Colonic mucosa (tissue), 4 donors: ENCODE data around the gene CRIP2. TPM values are rescaled to one million over a fixed set of nuclear protein-coding genes. Genes with fewer than 3 reads are reported as not detected.

Experiments used
- DNase-seq: peaks from one replicate; pipeline ENCODE4 v3.0.0-alpha.2; 2020
- H3K27ac ChIP-seq: fragments of 200-600 bp; one replicate; pipeline ENCODE4 v1.8.0; 2021
- H3K27me3 ChIP-seq: fragments of 200-600 bp; one replicate; pipeline ENCODE4 v1.8.0; 2021
- H3K36me3 ChIP-seq: fragments of 200-600 bp; one replicate; pipeline ENCODE4 v1.8.0; 2021
- H3K4me1 ChIP-seq: fragments of 200-600 bp; one replicate; pipeline ENCODE4 v1.8.0; 2021; ENCODE audit warnings: mild to moderate bottlenecking
- H3K4me3 ChIP-seq: fragments of 200-600 bp; one replicate; pipeline ENCODE4 v1.8.0; 2021
- H3K9ac ChIP-seq, 2 donors: one replicate each; pipeline ENCODE4 v1.7.0; 2013; ENCODE audit warnings: control low read depth in 2 of 2, low read depth in 2 of 2, low read length in 2 of 2
- H3K9me3 ChIP-seq: fragments of 200-600 bp; one replicate; pipeline ENCODE4 v1.8.0; 2021
- intact Hi-C: fragments of 100-400 bp; cut with DNase I; formaldehyde crosslinking; loops from one replicate; pipeline ENCODE4 v1.14.1; 2022
- total RNA-seq, 2 donors: library from RNA; stranded (reverse); fragmentation: NEBNext Ultra II Directional in 1 of 2; extraction: Animal tissue kit (Norgen Biotek cat#: 25700) in 1 of 2; gene quantifications; one replicate each; pipeline ENCODE4 v1.2.1, GENCODE V29; 2021
- TF ChIP-seq, protein P1 (sequence below): fragments of 200-600 bp; IDR thresholded peaks from one replicate; pipeline ENCODE4 v1.8.0; 2022; ENCODE audit warnings: antibody characterized with exemption, mild to moderate bottlenecking
- donor health status: healthy.
- donor health status: DM: no; HTN: no; CAD: no.
- donor health status: DM: no; HTN: no; CAD: no.

The CRIP2 gene
- total RNA-seq, 2 donors from 2014 or later: 11.3 to 20.3 TPM

DNA sequence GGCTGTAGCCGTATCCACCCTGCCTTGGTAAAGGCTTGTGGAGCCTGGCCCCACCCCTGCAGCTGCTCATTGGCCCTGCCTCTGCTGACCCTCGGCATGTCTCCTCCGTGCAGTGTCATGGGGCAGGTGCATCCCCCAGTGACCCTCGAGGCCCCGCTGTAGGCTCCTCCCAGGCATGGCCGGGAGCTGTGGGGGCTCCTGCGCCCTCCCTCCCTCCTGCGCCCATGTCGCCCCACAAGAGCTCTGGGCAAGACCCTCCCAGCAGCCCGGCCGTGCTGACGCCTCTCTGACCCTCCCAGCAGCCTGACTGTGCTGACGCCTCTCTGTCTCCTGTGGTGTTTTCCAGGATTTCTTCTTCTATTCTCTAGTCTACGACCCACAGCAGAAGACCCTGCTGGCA lies 20.8 kb upstream of the CRIP2 start:
- H3K9me3 ChIP-seq: no peaks in the 10 kb centered on the region
- H3K4me1 ChIP-seq: no peaks in the 10 kb centered on the region
- TF ChIP-seq, protein P1, sequence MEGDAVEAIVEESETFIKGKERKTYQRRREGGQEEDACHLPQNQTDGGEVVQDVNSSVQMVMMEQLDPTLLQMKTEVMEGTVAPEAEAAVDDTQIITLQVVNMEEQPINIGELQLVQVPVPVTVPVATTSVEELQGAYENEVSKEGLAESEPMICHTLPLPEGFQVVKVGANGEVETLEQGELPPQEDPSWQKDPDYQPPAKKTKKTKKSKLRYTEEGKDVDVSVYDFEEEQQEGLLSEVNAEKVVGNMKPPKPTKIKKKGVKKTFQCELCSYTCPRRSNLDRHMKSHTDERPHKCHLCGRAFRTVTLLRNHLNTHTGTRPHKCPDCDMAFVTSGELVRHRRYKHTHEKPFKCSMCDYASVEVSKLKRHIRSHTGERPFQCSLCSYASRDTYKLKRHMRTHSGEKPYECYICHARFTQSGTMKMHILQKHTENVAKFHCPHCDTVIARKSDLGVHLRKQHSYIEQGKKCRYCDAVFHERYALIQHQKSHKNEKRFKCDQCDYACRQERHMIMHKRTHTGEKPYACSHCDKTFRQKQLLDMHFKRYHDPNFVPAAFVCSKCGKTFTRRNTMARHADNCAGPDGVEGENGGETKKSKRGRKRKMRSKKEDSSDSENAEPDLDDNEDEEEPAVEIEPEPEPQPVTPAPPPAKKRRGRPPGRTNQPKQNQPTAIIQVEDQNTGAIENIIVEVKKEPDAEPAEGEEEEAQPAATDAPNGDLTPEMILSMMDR: no peak
- H3K36me3 ChIP-seq: no peaks in the 10 kb centered on the region
- intact Hi-C loops: no loop called here
- H3K4me3 ChIP-seq: no peak overlapping the region
- no peak overlapping the region for H3K9ac ChIP-seq
- no peaks in the 10 kb centered on the region for H3K27me3 ChIP-seq
- no peak overlapping the region for H3K27ac ChIP-seq
- DNase-seq: no peak

DNA sequence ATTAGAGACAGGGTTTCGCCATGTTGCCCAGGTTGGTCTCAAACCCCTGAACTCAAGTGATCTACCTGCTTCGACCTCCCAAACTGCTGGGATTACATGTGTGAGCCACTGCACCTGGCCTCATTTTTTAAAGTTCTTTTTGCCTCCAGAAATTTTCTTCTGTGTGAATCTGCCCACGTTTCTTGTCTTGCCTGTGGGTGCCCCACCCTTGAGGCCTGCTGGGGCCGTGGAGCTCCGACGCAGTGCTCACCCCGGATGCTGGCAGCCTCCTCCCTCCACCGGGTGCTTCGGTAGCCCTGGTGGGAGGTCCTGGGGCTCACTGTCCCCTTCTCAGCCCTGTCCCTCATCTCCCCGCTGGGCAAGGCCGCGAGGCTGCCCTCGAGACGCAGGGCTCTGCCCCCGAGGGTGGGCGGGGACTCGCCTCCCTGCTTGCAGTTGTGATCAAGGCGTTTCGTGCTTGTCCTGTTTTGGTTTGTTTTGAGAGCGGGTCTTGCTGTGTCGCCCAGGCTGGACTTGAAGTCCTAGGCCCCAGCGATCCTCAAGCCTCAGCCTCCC lies 19.5 kb upstream of the CRIP2 start:
- no peaks in the 10 kb centered on the region for H3K4me1 ChIP-seq
- no peaks in the 10 kb centered on the region for H3K27me3 ChIP-seq
- no peak overlapping the region for H3K4me3 ChIP-seq
- intact Hi-C loops: no loop called here
- H3K9ac ChIP-seq: no peak overlapping the region
- TF ChIP-seq, protein P1: no peak
- no peaks in the 10 kb centered on the region for H3K36me3 ChIP-seq
- H3K9me3 ChIP-seq: no peaks in the 10 kb centered on the region
- no peak for DNase-seq
- no peak overlapping the region for H3K27ac ChIP-seq

DNA sequence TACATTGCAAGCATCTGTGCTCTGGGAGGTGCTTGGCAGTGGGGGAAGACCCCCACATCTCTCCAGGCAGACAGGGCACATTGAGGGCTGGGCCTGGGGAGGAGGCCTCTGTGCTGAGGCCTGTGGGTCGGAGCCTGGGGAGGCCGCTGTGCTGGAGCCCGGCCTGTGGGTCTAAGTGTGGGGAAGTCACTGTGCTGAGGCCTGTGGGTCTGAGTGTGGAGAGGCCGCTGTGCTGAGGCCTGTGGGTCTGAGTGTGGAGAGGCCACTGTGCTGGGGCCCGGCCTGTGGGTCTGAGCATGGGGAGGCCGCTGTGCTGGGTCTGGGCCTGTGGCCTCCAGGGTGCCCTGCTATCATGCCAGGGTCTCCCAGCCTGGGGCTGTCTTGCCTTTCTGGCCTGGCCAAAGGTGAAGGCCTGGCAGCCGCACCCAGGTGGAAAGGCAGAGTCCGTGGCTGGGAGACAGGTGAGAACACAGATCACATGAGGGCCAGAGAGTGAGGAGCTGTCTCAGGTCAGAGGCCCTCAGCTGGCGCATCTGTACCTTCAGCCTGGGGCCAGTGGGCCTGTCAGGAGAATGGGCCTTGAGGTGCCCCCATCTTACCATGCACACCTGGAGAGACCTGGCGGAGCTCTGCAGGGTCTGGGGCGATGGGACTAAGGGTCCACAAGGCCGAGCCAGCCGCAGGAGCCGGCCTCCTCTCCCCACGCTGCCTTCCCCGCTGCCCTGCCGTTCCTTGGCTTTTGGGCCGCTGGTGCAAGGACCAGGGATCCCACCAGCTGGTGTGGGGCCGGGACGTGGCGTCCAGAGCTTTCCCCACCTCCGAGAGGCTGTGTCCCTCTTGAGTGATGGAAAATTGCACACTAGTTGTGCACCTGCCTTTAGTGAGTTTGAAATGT lies 18.6 kb upstream of the CRIP2 start:
- intact Hi-C loops: no loop called here
- Histone ChIP-seq H3K4me3 (no peak overlapping the region), H3K36me3 (no peaks in the 10 kb centered on the region), H3K4me1 (no peaks in the 10 kb centered on the region), H3K9me3 (no peaks in the 10 kb centered on the region), H3K9ac (no peak overlapping the region), H3K27me3 (no peaks in the 10 kb centered on the region), H3K27ac (no peak overlapping the region)
- TF ChIP-seq, protein P1: no peak
- no peak for DNase-seq

DNA sequence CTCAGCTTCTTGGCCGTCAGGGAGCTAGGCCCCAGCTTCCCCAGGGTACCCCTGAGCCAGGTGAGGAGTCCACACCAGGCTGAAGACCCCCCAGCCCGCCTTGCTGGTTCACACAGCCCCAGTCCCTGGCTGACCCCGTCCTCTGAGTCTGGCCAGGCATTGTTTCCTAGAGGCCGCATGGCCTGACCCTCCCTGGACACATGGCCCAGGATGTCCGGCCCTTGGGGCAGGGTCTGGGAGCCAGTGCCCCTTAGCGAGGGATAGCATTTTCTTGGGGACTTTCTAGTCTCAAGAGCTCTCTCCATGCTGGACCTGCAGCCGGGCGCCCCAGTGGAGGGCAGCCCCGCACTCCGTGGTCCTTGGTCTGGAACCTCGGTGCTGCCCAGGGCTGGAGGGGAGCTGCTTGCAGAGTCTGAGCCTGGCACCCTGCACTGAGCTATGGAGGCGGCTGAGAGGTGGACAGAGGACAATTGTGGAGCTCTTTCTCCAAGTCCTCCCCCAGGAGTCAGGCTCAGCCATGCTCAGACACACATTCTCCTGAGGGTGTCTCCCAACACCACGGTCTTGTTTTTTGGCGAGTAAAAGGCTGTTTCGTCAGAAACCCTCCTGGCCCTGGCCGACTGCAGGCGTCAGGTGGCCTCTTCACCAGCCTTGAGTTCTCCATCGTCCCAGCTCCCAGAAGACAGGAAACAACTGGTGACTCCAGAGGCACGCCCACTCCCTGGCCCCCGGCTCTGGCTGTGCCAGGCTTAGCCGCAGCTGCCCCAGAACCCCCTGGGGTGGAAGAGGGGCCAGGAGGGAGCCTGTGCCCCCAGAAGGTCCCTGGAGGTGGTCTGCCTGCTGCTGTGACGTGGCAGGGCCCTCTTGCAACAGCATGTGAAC lies 17.6 kb upstream of the CRIP2 start:
- no peak for DNase-seq
- no peaks in the 10 kb centered on the region for H3K36me3 ChIP-seq
- no peak overlapping the region for H3K27ac ChIP-seq
- H3K9ac ChIP-seq: no peak overlapping the region
- H3K9me3 ChIP-seq: no peaks in the 10 kb centered on the region
- no peak overlapping the region for H3K4me3 ChIP-seq
- H3K4me1 ChIP-seq: no peaks in the 10 kb centered on the region
- no peaks in the 10 kb centered on the region for H3K27me3 ChIP-seq
- intact Hi-C loops: no loop called here
- TF ChIP-seq, protein P1: no peak

DNA sequence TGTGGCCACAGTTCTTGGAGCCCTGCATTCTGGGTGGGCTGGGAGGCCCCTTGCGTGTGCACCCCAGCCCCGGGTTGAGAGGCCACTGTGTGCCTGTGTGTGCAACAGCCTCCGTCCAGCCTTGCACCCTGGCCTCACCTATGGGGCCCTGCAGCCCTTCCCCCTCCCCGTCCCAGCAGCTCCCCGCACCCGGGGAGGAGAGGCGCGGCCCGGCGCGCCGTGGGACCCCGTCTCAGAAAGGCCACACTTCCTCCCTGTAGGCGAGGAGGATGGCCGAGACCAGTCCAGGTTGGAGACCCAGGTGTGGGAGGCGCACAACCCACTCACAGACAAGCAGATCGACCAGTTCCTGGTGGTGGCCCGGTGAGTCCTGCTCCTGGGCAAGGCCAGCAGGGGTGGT lies 16.6 kb upstream of the CRIP2 start:
- H3K27ac ChIP-seq: no peak overlapping the region
- intact Hi-C loops: no loop called here
- TF ChIP-seq, protein P1: no peak
- H3K4me1 ChIP-seq: no peaks in the 10 kb centered on the region
- H3K4me3 ChIP-seq: no peak overlapping the region
- H3K9ac ChIP-seq: no peak overlapping the region
- H3K9me3 ChIP-seq: no peaks in the 10 kb centered on the region
- no peaks in the 10 kb centered on the region for H3K36me3 ChIP-seq
- no peak for DNase-seq
- no peaks in the 10 kb centered on the region for H3K27me3 ChIP-seq
